Body of pancreas (tissue), 4 donors: ENCODE measurements around the gene IFT122. TPM values are rescaled to one million over a fixed set of nuclear protein-coding genes. Genes with fewer than 3 reads are reported as not detected.

Experiments
- ATAC-seq: fragments of 150-250 bp; one replicate; pipeline ENCODE4 v1.9.1; 2016
- DNase-seq, 4 donors: peaks; one replicate each; pipeline ENCODE4 v3.0.0-alpha.2; 2019
- H3K27ac ChIP-seq, 4 donors: fragments of 200-600 bp; sonication (generic); 1 replicate in 3 of 4; 2 replicates in 1 of 4; pipeline versions ENCODE4 v1.5.1 to v1.6.1; 2016 to 2019; ENCODE audit warnings: mild to moderate bottlenecking in 1 of 4, mixed read lengths in 1 of 4, moderate library complexity in 1 of 4
- H3K27me3 ChIP-seq, 2 donors: fragments of 200-600 bp; sonication (generic); one replicate each; pipeline ENCODE4 v1.6.0; 2016; ENCODE audit warnings: mild to moderate bottlenecking in 1 of 2
- H3K36me3 ChIP-seq, 2 donors: fragments of 200-600 bp; sonication (generic); replicated peaks in 1 of 2; 2 replicates each; pipeline ENCODE4 v1.5.1; 2016; ENCODE audit warnings: low read depth in 2 of 2; ENCODE audit not compliant: insufficient read depth in 1 of 2
- H3K4me1 ChIP-seq: fragments of 200-600 bp; sonication (generic); one replicate; pipeline ENCODE4 v1.6.0; 2016
- H3K4me3 ChIP-seq, 2 donors: fragments of 200-600 bp; sonication (generic); 1 replicate in 1 of 2; 2 replicates in 1 of 2; pipeline ENCODE4 v1.5.1; 2016 to 2019
- H3K9me3 ChIP-seq, 3 donors: fragments of 200-600 bp; sonication (generic); 1 replicate in 2 of 3; 2 replicates in 1 of 3; pipeline ENCODE4 v1.5.1; 2016
- POLR2A ChIP-seq, 3 donors: fragments of 450-650 bp; IDR thresholded peaks; one replicate each; pipeline ENCODE4 v1.6.1; 2016; ENCODE audit warnings: antibody characterized with exemption in 3 of 3, mild to moderate bottlenecking in 2 of 3
- WGBS, 2 donors: methylation state at CpG; one replicate each; pipeline ENCODE4 v1.1.5; 2017; 5-methylcytosine and 5-hydroxymethylcytosine counted together
- intact Hi-C: fragments of 100-400 bp; cut with DNase I; formaldehyde crosslinking; loops from one replicate; pipeline ENCODE4 v1.15.1; 2023
- total RNA-seq, 2 donors: library from RNA; depleted of rRNA; stranded (reverse); fragments of >200 nt; gene quantifications; one replicate each; pipeline ENCODE4 v1.1.0, GENCODE V29; 2016
- TF ChIP-seq, protein P1 (sequence below), 7 experiments: fragments of 450-650 bp in 4 of 7; fragments of 200-600 bp in 3 of 7; sonication (generic) in 3 of 7; IDR thresholded peaks; one replicate each; pipeline ENCODE4 v1.5.1; 2016 to 2019; ENCODE audit warnings: antibody characterized with exemption in 7 of 7

Gene IFT122
- total RNA-seq, 2 donors from 2014 or later: 10.5 to 34.8 TPM

DNA sequence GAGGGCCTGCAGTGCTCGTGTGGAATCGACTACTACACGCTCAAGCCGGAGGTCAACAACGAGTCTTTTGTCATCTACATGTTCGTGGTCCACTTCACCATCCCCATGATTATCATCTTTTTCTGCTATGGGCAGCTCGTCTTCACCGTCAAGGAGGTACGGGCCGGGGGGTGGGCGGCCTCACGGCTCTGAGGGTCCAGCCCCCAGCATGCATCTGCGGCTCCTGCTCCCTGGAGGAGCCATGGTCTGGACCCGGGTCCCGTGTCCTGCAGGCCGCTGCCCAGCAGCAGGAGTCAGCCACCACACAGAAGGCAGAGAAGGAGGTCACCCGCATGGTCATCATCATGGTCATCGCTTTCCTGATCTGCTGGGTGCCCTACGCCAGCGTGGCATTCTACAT is 92.2 kb downstream of the IFT122 start:
- DNase-seq: no peak
- H3K27ac ChIP-seq: no peak overlapping the region
- H3K36me3 ChIP-seq: no peaks in the 10 kb centered on the region
- H3K9me3 ChIP-seq: no peaks in the 10 kb centered on the region
- no peaks in the 10 kb centered on the region for H3K27me3 ChIP-seq
- no peak for TF ChIP-seq POLR2A (IDR thresholded peaks at IDR 0.05)
- TF ChIP-seq, protein P1, sequence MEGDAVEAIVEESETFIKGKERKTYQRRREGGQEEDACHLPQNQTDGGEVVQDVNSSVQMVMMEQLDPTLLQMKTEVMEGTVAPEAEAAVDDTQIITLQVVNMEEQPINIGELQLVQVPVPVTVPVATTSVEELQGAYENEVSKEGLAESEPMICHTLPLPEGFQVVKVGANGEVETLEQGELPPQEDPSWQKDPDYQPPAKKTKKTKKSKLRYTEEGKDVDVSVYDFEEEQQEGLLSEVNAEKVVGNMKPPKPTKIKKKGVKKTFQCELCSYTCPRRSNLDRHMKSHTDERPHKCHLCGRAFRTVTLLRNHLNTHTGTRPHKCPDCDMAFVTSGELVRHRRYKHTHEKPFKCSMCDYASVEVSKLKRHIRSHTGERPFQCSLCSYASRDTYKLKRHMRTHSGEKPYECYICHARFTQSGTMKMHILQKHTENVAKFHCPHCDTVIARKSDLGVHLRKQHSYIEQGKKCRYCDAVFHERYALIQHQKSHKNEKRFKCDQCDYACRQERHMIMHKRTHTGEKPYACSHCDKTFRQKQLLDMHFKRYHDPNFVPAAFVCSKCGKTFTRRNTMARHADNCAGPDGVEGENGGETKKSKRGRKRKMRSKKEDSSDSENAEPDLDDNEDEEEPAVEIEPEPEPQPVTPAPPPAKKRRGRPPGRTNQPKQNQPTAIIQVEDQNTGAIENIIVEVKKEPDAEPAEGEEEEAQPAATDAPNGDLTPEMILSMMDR (IDR thresholded peaks at IDR 0.05): no peak
- intact Hi-C loops: no loop called here
- H3K4me3 ChIP-seq: no peak overlapping the region
- no peak for ATAC-seq
- WGBS, 2 donors: 90 to 92% methylated on average over 8 to 16 of the region's 20 CpGs
- peaks cover 11% of the 10 kb centered on the region for H3K4me1 ChIP-seq

- no peak for ATAC-seq
- 87 to 90% methylated on average over 9 to 16 of the region's 16 CpGs for WGBS, 2 donors
These were observed 93.4 kb downstream of the IFT122 start for GRCh38 chr3:129533406-129533805.

GRCh38 chr3:129534428-129535027 is 94.5 kb downstream of the IFT122 start:
- DNase-seq: peak; percentile 24 to 33 (median 30)
- 67 to 77% methylated on average over 4 of the region's 4 CpGs for WGBS, 2 donors

More at GRCh38 chr3:129533406-129533805, 93.4 kb downstream of the IFT122 start:
- no peaks in the 10 kb centered on the region for H3K9me3 ChIP-seq
- H3K27ac ChIP-seq: no peak overlapping the region
- intact Hi-C loops: no loop called here
- no peak for TF ChIP-seq POLR2A (IDR thresholded peaks at IDR 0.05)
- TF ChIP-seq, protein P1 (IDR thresholded peaks at IDR 0.05): no peak
- no peaks in the 10 kb centered on the region for H3K27me3 ChIP-seq
- H3K36me3 ChIP-seq: no peaks in the 10 kb centered on the region
- DNase-seq: no peak
- peaks cover 11% of the 10 kb centered on the region for H3K4me1 ChIP-seq
- no peak overlapping the region for H3K4me3 ChIP-seq

DNA sequence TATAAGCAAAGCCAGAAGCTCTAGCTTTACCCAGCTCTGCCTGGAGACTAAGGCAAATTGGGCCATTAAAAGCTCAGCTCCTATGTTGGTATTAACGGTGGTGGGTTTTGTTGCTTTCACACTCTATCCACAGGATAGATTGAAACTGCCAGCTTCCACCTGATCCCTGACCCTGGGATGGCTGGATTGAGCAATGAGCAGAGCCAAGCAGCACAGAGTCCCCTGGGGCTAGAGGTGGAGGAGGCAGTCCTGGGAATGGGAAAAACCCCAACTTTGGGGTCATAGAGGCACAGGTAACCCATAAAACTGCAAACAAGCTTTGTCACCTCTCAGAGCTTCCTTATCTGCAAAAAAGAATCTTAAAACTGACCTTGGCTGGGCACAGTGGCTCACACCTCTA is 95.1 kb downstream of the IFT122 start:
- Histone ChIP-seq H3K4me3 (no peak overlapping the region), H3K27me3 (no peaks in the 10 kb centered on the region), H3K36me3 (no peaks in the 10 kb centered on the region), H3K4me1 (peaks cover 11% of the 10 kb centered on the region), H3K9me3 (no peaks in the 10 kb centered on the region), H3K27ac (peak overlapping the region in 1 of 4 donors; percentile 47)
- intact Hi-C loops: no loop called here
- no peak for DNase-seq
- WGBS, 2 donors: 79 to 83% methylated on average over 1 of the region's 1 CpG
- no peak for ATAC-seq
- TF ChIP-seq, protein P1 (IDR thresholded peaks at IDR 0.05): no peak
- no peak for TF ChIP-seq POLR2A (IDR thresholded peaks at IDR 0.05)

More at GRCh38 chr3:129534428-129535027, 94.5 kb downstream of the IFT122 start:
- peaks cover 11% of the 10 kb centered on the region for H3K4me1 ChIP-seq
- no peak for TF ChIP-seq POLR2A (IDR thresholded peaks at IDR 0.05)
- TF ChIP-seq, protein P1 (IDR thresholded peaks at IDR 0.05): no peak
- no peaks in the 10 kb centered on the region for H3K36me3 ChIP-seq
- no peak overlapping the region for H3K4me3 ChIP-seq
- H3K27me3 ChIP-seq: no peaks in the 10 kb centered on the region
- no peaks in the 10 kb centered on the region for H3K9me3 ChIP-seq
- intact Hi-C loops: no loop called here
- ATAC-seq: peak; percentile 57
- peak overlapping the region in 2 of 4 donors; percentile 10 to 47 for H3K27ac ChIP-seq

DNA sequence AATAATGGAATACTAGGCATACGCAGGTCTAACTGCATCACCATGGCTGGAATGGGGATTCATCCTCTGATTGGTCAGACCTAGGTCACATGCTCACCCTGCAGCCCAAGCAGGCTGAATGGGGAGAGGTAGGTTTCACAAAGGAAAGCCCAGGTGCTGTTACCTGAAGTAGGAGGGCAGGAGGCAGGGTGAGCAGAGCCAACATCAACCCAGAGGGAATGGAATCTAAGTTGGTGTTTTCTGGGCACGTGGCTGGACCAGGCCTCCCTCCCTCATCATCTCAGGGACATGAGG is 96.3 kb downstream of the IFT122 start:
- Histone ChIP-seq H3K4me3 (no peak overlapping the region), H3K4me1 (peaks cover 11% of the 10 kb centered on the region), H3K27ac (no peak overlapping the region), H3K9me3 (no peaks in the 10 kb centered on the region), H3K27me3 (no peaks in the 10 kb centered on the region), H3K36me3 (no peaks in the 10 kb centered on the region)
- TF ChIP-seq POLR2A (IDR thresholded peaks at IDR 0.05): no peak
- 51 to 74% methylated on average over 2 of the region's 2 CpGs for WGBS, 2 donors
- ATAC-seq (no peak), DNase-seq (no peak)
- intact Hi-C loops: no loop called here
